Measurements from ENCODE around the gene CNTNAP4.

CNTNAP4 gene

DNA sequence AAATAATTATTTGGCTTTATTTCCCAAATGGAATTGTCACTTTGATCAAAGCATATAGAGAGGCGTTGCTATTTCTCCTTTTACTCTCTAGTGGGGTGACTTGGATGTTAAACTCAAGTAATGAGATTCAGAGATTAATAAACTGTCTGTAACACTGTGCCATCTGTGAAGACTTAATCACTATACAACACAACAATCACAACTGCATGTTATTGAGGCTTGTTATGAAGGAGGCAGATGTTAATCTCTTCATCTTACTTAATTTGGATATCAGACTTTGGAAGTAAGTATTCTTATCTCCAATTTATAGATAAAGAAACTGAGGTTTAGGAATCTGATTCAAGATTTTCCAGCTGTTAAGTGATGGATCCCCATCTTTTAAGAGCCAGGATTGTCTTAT is 132.5 kb downstream of the CNTNAP4 start:
- DNase-seq: no peak

DNA sequence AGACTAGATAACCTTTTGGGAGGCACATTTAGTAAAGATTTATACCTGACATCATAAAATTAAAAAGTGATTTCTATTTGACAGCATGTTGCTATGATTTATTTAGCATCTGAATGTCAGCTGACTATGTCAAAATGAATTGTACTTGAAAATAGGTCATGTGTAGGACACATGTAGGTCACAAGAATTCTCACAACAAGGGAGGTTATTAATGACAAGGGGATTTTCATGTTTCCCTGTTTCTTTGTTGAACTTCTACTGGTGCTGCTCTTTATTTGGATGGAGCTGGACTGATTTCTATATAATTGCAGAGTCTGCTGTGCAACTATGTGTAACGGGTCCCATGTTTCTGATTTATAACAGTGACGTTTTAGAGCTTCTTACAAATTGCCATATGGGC is 144.4 kb downstream of the CNTNAP4 start:
- no peak for DNase-seq

DNA sequence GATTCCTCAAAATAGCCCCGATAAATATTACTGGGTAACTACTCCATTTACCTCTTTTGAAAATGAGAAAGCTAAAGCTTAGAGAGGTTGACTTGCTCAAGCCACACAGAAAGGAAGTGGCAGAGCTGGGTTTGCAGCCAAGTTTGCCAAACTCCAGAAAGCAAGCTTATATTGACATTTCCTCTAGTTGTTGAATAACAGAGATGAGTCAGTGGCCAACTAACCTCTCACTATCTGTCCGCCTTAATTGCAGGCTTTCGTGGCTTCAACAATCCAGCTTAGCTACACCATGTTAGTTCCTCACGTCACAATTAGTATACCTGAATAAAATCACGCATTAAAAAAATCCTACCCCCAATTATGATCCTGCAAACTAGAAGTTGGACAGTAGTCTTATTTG is 151.7 kb downstream of the CNTNAP4 start:
- no peak for DNase-seq

DNA sequence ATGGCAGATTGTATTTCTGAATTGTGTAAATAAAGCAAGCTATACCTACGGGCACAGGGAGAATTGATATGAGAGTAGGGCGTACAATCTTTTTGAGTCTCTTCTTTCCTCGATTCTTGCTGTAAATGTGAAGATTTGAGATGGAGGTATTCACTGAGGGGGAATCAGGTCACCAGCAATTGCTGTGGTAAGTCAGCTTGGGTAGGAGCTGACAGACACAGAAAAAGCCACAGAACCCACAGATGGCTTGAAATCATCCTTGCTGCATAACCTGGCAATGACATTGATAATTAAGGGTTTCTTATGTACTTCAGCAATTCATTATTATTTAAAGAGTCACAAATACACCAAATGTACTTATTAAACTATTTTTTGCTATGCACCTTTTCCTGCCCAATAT is 164.2 kb downstream of the CNTNAP4 start:
- no peak for DNase-seq

DNA sequence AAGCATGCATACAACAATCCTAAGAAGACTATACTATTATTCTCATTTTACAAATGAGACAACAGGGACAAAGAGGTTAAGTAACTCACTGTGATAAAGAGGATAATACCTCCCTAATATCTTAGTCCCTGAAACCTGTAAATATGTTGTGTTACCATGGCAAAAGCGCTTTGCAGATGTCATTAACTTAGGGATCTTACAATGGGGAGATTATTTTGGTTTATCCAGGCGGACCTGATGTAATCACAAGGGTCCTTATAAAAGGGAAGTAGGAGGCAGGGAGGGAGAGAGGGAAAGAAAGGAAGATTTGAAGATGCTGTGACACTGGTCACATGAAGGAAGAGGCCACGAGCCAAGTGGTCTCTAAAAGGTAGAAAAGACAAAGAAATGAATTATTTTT is 164.7 kb downstream of the CNTNAP4 start:
- DNase-seq: no peak

DNA sequence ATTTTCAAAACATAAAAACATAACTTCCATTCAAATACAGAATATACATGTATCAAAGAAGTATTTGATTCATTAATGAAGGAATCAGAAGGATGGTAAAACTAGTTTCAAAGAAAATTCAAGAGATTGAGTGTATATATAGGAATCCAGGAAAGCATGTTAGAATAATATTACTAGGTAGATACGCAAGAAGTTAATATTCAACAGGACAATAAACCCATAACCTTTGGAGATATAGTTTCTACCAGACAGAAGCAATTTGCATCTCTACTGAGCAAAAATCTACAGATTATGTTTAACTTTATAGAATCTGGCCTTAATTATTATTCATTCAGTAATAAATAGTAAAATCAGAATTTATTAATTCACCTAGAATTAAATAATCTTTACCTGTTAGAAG is 166.8 kb downstream of the CNTNAP4 start:
- no peak for DNase-seq

DNA sequence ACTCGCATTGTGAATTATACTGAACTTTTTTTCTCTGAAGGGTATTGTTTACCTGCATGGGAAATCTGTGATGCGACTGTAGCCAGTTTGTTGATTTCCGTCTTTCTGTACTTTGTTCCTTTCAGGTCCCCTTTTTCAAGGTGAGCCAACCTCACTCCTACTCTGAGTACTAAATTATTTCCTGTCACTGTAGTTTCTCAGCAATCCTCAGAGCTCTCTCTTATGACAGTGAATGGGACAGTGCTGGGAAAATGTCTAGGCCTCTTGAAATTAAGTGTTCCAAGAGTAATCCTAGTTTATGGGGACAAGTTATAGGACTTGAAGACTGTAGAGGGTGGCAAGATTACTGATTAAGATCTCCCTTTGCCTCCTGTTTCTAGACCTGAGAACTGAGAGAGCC is 167.6 kb downstream of the CNTNAP4 start:
- no peak for DNase-seq

DNA sequence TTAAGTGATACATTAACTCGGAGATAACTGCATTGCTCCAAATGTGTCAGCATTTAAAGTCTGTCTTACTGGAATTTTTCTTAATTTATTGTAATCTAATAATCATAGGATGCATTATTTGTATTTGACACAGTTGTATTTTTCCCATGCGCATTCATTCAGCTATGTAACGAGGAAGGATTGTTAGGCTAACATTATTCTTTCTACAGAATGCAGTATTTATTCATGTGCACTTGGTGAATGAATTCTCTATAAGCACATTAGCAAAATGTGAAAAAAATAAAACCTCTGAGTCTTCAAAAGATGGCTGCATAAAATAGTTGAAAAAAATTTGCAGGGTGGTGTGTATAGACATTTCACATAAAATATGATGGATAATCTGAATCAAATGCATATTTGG is 168.6 kb downstream of the CNTNAP4 start:
- DNase-seq: no peak

DNA sequence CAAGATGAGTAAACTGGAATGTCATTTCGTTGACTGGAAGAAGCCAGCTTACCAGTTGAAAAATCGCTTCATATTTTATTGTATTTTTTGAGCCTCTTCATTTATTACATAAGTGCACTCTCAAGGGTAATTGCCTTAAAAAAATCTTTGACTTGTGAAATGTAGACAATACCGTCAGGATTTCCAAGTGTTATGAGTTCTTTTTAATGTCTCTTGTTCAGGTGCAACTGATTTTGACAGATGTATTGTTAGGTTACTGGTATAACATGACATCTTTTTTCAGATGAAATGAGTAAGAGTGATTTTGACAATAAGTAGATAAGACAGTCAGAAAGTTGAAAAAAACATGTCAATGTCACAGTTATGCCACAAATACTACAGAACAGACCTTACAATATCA is 169.1 kb downstream of the CNTNAP4 start:
- no peak for DNase-seq

DNA sequence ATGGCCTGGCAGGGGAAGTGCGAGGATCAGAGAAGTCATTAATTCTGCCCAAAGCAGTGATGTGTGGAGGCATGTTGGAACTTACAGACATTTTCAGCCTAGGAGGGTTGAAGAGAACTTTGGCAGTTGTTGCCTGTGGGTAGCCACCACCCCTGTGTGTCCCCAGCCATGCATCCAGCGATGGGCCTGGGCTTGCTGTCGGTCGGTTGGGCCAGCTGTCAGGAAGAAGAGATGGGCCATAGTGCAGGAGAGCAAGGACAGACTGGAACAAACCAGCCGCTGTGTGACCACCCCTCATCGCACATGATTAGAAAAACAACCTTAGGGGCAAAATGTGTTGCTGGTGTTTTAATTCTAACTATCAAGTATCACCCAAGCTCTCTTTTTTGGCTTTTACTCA is 173.7 kb downstream of the CNTNAP4 start:
- DNase-seq: no peak

DNA sequence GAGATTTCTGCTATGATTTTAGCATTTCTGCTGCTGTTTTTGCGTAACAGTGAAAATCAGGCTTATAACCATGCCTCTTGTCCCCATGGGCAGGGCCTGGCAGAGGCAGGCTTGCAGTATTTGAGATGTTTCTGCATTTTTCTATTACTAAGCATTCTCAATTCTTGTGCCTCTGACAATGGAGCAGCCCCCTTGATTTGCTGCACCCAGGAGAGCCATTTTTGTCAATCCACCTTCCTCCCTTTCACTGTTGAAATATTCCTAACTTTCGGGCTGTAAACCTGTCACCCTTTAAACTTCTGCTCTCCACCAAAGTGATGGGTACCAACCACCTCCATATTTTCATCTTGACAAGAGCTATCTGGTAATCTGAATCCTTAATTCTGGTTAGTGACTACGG is 178.1 kb downstream of the CNTNAP4 start:
- DNase-seq: no peak

DNA sequence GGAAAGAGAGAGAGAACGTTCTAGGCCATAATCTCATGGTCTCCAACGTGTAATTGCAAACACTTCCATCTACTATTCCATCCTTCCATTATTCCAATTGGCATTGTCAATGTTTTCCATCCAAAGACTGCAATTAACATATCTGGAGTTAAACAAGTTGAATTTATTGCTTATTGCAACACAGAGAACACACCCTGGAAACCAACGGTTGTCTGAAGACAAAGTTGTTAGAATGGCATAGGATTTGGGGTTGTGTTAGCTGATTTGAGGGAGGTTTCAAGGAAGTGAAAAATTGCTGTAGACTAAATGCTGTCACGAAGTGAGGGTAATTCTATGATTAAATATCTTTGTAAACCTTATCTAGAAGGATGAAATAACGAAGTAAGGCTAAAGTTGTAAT is 178.8 kb downstream of the CNTNAP4 start:
- DNase-seq: no peak

DNA sequence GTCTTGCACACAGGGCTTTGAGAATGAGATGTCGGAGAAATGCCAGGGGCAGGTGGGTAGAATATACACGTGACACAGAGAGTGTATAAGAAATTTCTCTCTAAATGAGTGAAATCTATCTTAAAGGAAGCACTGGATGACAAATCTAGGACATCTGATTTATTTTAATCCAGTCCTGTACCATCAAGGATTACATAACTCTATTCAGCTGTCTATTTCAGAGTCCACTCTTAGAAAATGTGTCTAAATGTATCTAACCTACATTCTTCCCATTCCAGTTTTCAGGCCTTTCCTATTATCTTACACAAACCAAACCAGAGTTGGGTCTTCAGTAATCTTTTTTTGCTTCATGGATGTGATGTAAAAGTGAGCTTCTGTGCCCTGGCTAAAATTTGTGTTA is 181.9 kb downstream of the CNTNAP4 start:
- no peak for DNase-seq

DNA sequence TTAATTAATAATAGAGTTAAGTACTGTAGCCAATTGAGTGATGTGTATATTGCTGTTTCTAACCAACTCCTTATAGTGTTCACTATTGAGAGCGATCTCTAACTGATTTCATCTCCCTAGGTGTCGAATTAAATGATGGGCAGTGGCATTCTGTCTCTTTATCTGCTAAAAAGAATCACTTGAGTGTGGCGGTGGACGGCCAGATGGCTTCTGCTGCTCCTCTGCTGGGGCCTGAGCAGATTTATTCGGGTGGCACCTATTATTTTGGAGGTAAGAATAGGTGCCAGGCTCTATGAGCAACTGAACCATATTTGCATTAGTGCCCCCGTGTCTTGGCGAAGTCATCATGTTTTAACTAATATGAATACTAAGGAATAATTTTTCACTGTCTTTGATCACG is 184.6 kb downstream of the CNTNAP4 start:
- no peak for DNase-seq

DNA sequence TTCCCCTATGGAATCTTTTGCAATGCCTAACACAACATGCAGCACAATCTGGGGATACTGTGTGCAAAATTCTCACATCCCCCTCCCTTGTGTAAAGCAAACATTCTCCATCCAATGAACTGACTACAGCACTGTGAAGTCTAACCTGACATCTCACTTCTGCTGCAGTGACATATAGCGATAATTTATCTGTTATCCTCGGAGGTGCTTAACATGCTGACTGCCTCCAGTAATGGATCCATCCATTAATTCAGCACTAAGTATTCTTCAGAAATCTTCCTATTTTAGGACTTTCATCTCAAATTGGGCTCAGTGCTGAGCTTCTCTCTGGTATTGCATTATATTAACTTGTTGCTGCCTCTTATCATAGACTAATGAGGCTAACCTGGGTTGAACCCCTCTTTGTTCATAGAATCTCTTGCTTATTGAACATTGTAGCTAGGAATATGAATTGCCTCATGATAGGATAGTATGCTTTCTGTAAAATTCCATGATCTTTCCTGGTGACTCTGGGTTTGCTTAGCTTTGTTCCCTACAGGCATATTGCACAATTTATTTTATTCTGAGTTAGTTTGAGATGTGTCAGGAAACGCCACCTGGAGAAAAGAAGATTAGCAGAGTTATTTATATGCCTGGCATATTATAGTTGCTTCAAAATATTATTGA is 187.9 kb downstream of the CNTNAP4 start:
- DNase-seq: no peak

DNA sequence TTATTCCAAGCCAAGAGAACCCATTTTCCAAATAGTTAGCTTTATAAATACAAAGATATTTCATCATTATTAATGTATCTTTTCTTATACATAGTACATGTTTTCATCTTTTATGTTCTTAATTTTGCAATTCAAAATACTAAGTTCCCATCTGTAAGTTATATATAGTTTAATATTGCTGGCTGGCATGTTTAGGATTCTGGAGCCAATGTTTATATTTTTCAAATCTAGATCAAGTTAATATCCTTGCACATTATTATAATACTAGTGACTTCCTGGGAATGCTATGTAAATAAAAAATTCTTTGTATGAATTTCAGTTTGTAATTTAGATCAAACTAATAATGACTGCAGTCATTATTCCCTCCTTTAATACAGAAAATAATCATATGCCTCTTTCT is 189.7 kb downstream of the CNTNAP4 start:
- DNase-seq: no peak

DNA sequence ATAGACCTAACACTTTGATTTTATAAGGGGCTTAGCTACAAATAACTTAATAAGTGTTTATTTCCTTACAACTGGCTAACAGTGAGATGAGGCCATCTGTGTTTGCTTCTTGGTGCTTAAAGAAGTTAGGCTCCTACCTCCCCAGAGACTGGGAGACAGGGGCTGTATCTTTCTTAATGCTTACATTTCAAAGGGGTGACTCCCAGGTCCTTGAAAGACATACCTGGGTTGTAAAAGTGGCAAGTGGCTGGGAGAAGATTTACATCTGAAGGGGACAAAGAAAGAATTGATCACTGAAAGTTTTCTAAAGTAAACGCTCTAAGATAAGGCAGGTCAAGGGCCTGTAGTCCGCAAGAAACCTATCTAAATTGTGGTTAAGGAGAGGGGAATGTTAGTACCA is 196.8 kb downstream of the CNTNAP4 start:
- DNase-seq: no peak

DNA sequence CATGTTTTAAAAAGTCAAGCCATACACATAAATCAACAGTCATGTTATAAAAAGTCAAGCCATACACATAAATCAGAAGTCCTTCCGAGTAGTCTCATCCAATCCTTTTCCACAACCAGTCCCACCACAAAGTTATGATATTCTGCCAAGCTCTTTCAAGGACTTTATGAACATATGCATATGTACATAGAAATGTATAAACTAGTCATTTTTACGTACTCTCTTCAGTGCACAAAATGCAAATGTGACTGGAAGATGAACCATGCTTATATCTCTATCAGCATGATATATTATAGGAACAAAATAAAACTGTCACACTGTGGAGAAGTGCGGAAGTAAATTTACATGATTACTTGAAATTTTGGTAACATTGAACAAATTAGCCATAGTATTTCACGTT is 200.9 kb downstream of the CNTNAP4 start:
- no peak for DNase-seq

DNA sequence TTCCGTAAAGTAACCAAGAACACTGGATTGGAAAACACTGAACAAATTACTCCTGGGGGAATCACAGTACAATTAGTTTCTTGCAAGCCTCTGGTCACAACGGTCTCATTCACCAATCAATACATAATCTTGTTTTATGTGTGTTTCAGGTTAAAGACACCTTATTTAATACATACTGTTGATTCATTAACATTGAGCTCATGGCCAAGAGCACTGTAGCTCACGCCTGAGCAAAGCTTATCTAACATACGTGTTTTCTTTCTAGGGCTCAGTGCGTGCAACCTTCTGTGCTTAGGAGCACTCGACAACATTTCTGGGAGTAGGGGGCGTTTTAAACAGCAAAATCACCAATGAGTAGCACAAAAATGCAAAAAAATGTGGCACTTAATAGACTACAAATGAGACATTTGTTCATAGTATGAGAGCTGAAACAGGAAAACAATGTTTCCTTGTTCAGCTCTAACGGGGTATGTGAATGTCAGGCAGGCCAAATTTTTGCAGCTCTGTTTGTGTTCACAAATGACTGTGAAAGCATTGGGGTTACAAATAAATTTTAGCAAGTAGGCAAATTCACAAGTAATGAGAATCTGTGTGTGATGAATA is 206.2 kb downstream of the CNTNAP4 start:
- DNase-seq: no peak

DNA sequence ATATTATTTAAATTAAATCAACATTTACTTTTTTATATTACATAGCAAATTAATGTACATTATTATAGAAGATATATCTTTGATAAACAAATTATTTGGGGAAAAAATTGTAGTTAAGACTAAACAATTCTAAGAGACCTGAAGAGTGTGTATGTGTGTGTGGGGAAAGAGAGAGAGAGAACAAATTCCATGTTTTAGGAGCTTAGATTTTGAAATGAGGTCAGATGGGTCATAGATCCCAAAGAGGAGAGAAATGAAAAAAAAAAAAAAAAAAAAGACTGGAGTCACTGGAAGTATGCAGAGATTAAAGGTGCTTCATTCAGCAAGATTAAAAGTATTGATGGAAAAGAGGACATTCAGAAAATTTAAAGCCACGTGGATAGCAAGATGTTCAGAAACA is 206.8 kb downstream of the CNTNAP4 start:
- DNase-seq: no peak

DNA sequence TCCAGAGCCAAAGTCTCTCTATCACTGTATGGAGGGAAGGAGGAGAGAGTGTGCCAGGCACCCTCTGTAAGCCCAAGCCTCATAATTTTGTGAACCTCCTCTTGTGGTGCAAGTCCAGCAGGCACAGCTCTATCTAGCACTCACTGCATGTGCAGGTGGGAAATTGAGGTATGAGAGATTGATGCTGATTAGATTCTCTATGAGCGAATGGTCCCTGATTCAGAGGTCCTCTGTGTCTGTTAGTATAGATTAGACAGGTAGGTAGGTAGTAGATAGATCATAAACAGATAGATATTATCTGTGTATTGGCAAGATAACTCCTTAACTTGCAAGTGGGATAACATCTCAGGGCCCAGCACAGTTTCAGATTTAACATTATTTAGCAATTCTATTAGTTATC is 209.5 kb downstream of the CNTNAP4 start:
- DNase-seq: no peak

DNA sequence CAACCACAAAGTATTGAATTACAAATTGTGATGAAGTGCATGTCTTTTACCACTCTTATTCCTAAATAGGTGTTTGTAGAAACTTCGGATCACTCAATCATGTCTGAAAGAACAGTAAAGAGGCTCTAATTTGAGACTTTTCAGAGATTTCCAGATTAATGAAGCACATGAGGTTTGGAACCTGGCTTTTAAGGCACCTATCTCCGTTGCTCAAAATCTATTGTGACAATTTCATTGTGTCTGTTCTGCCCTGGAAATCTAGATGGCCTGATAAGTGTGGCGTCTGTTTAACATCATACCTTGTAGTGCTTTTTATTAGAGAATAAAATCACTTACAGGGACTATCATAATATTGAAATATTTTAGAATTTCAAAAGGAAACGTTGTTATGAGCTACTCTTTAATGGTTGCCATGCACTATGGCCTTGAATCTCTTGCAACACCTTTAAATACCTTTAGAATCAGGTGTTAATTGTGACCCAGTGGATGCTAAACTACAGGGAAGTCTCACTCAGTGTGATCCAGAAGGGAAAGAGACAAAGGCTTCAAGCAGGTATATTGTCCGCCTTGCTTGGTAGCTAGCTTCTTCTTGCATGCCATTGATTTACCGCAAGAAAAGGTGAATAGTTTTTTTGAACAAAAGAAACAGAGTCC is 210.3 kb downstream of the CNTNAP4 start:
- no peak for DNase-seq

DNA sequence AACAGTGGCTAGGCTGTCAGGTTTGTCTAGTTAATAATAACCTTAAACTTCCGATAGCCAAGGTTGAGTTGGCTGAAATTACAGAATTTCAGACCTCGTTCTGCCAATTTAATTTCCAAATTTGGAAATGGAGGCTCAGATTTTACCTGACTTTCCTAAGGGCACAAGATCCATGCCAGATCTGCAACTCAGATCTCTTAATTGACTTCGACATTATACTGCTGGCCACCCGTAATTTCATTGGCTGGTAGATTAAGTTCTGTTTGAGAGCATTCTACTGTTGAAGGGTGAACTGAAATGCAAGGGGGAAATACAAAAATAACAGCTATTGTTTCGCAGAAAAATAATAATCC is 210.8 kb downstream of the CNTNAP4 start:
- no peak for DNase-seq

DNA sequence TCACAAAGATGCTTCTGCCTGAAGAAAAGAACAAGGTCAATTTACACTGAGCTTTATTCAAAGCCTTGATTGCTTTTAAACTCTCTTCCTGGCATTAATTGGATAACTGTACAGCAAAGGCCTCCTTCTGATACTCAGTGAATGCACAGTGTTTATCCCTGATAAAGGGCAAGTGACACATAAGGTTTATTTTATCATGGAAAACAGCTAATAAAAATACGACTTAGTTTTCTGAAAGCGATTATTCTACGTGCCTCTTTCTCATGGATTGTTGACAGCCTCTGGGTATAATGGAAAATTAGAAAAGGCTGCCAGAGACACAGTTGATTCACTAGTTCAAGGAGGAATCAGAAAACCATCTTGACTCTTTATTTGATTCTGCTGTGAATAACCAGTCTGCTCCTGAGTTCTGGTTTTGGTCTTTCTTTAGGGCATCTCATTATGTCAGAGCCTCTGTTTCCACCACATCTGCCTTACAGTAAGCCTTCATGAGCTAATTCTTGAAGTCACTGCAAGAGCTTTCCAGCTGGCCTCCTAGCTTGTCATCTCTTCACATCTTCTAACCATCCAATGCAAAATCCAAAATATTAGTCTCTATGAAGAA is 212.9 kb downstream of the CNTNAP4 start:
- DNase-seq: no peak

DNA sequence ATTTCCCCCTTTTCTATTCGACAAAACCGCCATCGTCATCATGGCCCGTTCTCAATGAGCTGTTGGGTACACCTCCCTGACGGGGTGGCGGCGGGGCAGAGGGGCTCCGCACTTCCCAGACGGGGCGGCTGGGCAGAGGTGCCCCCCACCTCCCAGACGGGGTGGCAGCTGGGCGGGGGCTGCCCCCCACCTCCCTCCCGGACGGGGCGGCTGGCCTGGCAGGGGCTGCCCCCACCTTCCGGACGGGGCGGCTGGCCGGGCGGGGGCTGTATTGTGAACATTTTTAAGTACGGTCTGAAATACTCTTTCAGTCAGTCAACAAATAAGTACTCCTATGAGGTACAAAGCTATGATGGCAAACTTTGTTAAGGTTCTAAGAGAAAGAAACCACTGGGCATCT is 222.8 kb downstream of the CNTNAP4 start:
- DNase-seq: no peak
